ENCODE measurements around the gene SRRM3.
A peak's percentile ranks its signal among the peaks of the same experiment; 100 is the strongest.
"Not testable (repeated sequence)": the region's sequence is repeated elsewhere in the genome, so short reads cannot be mapped to it uniquely, and the experiment has no call there.

SRRM3 gene

DNA sequence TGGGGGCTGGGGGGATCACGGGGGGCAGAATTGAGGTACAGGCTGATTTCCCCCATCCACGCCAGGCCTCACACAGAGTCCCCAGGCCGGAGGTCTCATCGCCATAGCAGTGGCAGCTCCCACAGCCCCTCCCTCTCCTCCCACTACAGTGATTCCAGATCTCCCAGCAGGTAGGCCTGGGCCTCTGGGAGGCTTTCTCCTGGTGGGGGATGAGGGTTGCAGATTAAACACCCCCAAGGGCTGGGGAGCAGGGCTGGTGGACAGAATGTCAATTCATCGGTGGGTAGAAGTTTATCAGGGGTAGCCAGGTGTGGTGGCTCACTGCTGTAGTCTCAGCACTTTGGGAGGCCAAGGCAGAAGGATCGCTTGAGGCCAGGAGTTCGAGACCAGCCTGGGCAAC lies 63.6 kb downstream of the SRRM3 start:
- no peak overlapping the region for H3K4me3 ChIP-seq (ENCODE audit: low read depth, low read length)
- TF ChIP-seq CTCF (IDR thresholded peaks at IDR 0.05; ENCODE audit: low read depth, low read length, missing control alignments) = no peak
- no peak for DNase-seq (ENCODE audit: low read depth)

DNA sequence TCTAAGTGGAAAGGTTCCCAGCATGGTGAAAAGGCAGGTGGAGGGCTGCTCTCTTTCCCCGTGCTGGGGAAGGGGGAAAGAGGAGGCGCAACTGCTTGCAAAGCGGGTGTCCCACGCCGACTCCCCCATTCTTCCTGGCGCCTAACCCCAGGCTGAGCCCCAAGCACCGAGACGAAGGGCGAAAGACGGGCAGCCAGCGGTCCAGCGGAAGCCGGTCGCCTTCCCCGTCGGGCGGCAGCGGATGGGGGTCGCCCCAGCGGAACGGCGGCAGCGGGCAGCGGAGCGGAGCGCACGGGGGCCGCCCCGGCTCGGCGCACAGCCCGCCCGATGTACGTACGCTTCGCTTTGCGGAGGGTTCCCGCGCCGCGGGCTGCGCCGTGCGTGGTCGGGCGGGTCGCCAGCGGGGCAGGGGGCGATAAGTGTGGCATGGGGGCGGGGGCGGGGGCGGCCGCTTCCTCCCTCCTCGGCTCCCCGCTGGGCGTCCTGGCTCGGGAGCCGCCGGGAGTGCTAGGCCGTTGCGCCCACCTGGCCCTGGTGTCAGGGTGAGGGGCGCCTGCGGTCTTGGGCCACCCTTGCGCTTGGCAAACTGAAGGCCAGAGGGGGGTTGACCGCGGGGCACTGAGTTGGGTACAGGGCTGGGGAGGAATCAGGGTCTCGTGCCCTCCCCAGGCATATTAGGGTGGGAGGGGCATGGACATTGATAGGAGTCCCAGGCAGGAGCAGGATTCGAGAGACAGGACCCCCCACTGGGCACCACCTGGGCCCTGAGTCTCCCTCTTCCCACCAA lies 65.6 kb downstream of the SRRM3 start:
- peak overlapping the region; percentile 12; the same call in 1 of the 2 replicates for H3K4me3 ChIP-seq (ENCODE audit: low read depth, low read length)
- no peak for TF ChIP-seq CTCF (IDR thresholded peaks at IDR 0.05; ENCODE audit: low read depth, low read length, missing control alignments)
- no peak for DNase-seq (ENCODE audit: low read depth)

DNA sequence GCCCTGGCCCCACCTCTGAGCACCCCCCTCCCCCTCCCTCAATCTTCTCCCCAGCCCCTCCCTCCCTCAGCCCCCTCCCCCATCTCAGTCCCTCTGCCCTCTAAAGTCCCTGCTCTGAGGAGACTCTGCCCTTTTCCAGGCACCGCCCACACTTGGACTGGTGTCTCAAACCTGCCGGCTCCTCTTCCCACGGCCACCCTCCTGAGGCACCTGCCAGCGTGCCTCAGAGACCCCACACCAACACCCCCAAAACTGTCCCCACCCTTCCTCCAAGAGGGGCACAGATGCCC lies 66.1 kb downstream of the SRRM3 start:
- no peak overlapping the region for H3K4me3 ChIP-seq (ENCODE audit: low read depth, low read length)
- DNase-seq (ENCODE audit: low read depth) = no peak
- TF ChIP-seq CTCF (IDR thresholded peaks at IDR 0.05; ENCODE audit: low read depth, low read length, missing control alignments) = no peak

- no peak for TF ChIP-seq CTCF (IDR thresholded peaks at IDR 0.05; ENCODE audit: low read depth, low read length, missing control alignments)
- DNase-seq (ENCODE audit: low read depth) = no peak
- H3K4me3 ChIP-seq (ENCODE audit: low read depth, low read length) = no peak overlapping the region
Observed at GRCh38 chr7:76268376-76268775, 66.7 kb downstream of the SRRM3 start.

GRCh38 chr7:76269895-76270294 lies 68.2 kb downstream of the SRRM3 start:
- H3K4me3 ChIP-seq (ENCODE audit: low read depth, low read length) = no peak overlapping the region
- TF ChIP-seq CTCF (IDR thresholded peaks at IDR 0.05; ENCODE audit: low read depth, low read length, missing control alignments) = no peak
- DNase-seq (ENCODE audit: low read depth) = no peak

GRCh38 chr7:76271384-76271783 lies 69.7 kb downstream of the SRRM3 start:
- DNase-seq (ENCODE audit: low read depth); H3K4me3 ChIP-seq (ENCODE audit: low read depth, low read length): not testable (repeated sequence)

DNA sequence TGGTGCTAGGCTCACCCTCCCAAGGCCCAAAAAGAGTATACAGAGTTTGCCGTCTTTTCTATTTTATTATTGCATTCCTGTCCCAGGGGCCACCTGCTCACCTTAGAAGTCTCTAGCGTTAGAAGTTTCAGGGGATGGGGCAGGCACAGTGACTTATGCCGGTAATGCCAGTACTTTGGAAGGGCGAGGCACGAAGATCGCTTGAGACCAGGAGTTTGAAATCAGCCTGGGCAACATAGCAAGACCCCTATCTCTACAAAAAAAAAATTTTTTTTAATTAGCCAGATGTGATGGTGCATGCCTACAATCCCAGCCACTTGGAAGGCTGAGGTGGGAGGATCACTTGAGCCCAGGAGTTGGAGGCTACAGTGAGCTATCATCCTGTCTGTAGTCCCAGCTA lies 70.4 kb downstream of the SRRM3 start:
- no peak for TF ChIP-seq CTCF (IDR thresholded peaks at IDR 0.05; ENCODE audit: low read depth, low read length, missing control alignments)
- no peak for DNase-seq (ENCODE audit: low read depth)
- no peak overlapping the region for H3K4me3 ChIP-seq (ENCODE audit: low read depth, low read length)
